Nephron (organoid): ENCODE measurements around the gene UQCRQ.
A peak's percentile ranks its signal among the peaks of the same experiment; 100 is the strongest.

Experiments
- H3K27ac Mint-ChIP-seq, 3 experiments: 2 replicates each; pipeline ENCODE4 v1.8.0; 2020; ENCODE audit warnings: mixed read lengths in 3 of 3, mild to moderate bottlenecking in 2 of 3, moderate library complexity in 1 of 3
- H3K27me3 Mint-ChIP-seq: 2 replicates; pipeline ENCODE4 v1.8.0; 2021; ENCODE audit warnings: low read depth, mild to moderate bottlenecking, moderate library complexity, mixed read lengths
- H3K36me3 Mint-ChIP-seq: 2 replicates; pipeline ENCODE4 v1.8.0; 2020; ENCODE audit warnings: low read depth, mixed read lengths
- H3K4me1 Mint-ChIP-seq: 2 replicates; pipeline ENCODE4 v1.8.0; 2020; ENCODE audit warnings: mixed read lengths
- H3K4me3 Mint-ChIP-seq, 3 experiments: 2 replicates each; pipeline ENCODE4 v1.8.0; 2020; ENCODE audit warnings: mild to moderate bottlenecking in 3 of 3, mixed read lengths in 3 of 3, moderate library complexity in 2 of 3
- H3K9me3 Mint-ChIP-seq: 2 replicates; pipeline ENCODE4 v1.8.0; 2020; ENCODE audit warnings: mixed read lengths
- CTCF ChIP-seq, 3 experiments: fragments of 200-600 bp; sonication (generic); IDR thresholded peaks; one replicate each; pipeline ENCODE4 v1.5.0; 2021; ENCODE audit warnings: antibody characterized with exemption in 3 of 3; ENCODE audit not compliant: unreplicated experiment in 3 of 3

UQCRQ gene

GRCh38 chr5:132821791-132822190 lies 44.7 kb upstream of the UQCRQ start:
- no peak overlapping the region for H3K27ac Mint-ChIP-seq
- no peaks in the 10 kb centered on the region for H3K9me3 Mint-ChIP-seq
- peaks cover 70% of the 10 kb centered on the region for H3K27me3 Mint-ChIP-seq
- H3K4me1 Mint-ChIP-seq, result peaks cover 13% of the 10 kb centered on the region
- H3K36me3 Mint-ChIP-seq, result no peaks in the 10 kb centered on the region
- TF ChIP-seq CTCF (IDR thresholded peaks at IDR 0.05; ENCODE audit: unreplicated experiment in 3 of 3), result no peak
- H3K4me3 Mint-ChIP-seq, result peak overlapping the region in 2 of 3 experiments; percentile 16 to 31

- Mint-ChIP-seq H3K27me3 (peaks cover 70% of the 10 kb centered on the region), H3K4me1 (peaks cover 13% of the 10 kb centered on the region), H3K27ac (no peak overlapping the region), H3K36me3 (no peaks in the 10 kb centered on the region), H3K9me3 (no peaks in the 10 kb centered on the region), H3K4me3 (peak overlapping the region; percentile 61 to 70 (median 64))
- TF ChIP-seq CTCF (IDR thresholded peaks at IDR 0.05; ENCODE audit: unreplicated experiment in 3 of 3), result peak in 1 of 3 experiments; percentile 10
These were observed 43.6 kb upstream of the UQCRQ start for GRCh38 chr5:132822650-132823480.

- no peak for TF ChIP-seq CTCF (IDR thresholded peaks at IDR 0.05; ENCODE audit: unreplicated experiment in 3 of 3)
These were observed 42.9 kb upstream of the UQCRQ start for GRCh38 chr5:132823481-132824050.

GRCh38 chr5:132824426-132824825 lies 42.0 kb upstream of the UQCRQ start:
- Mint-ChIP-seq H3K27ac (no peak overlapping the region), H3K27me3 (peaks cover 70% of the 10 kb centered on the region), H3K9me3 (no peaks in the 10 kb centered on the region), H3K36me3 (no peaks in the 10 kb centered on the region), H3K4me1 (peaks cover 13% of the 10 kb centered on the region), H3K4me3 (peak overlapping the region in 1 of 3 experiments; percentile 13)
- no peak for TF ChIP-seq CTCF (IDR thresholded peaks at IDR 0.05; ENCODE audit: unreplicated experiment in 3 of 3)

More at GRCh38 chr5:132823481-132824050, 42.9 kb upstream of the UQCRQ start:
- Mint-ChIP-seq H3K9me3 (no peaks in the 10 kb centered on the region), H3K4me1 (peaks cover 13% of the 10 kb centered on the region), H3K27me3 (peaks cover 70% of the 10 kb centered on the region), H3K27ac (no peak overlapping the region), H3K4me3 (peak overlapping the region in 2 of 3 experiments; percentile 30 to 70), H3K36me3 (no peaks in the 10 kb centered on the region)

GRCh38 chr5:132825033-132825833 lies 41.2 kb upstream of the UQCRQ start:
- H3K36me3 Mint-ChIP-seq, result no peaks in the 10 kb centered on the region
- H3K4me1 Mint-ChIP-seq, result peaks cover 10% of the 10 kb centered on the region
- H3K9me3 Mint-ChIP-seq, result no peaks in the 10 kb centered on the region
- no peak overlapping the region for H3K27ac Mint-ChIP-seq
- peak overlapping the region in 1 of 3 experiments; percentile 26 for H3K4me3 Mint-ChIP-seq
- H3K27me3 Mint-ChIP-seq, result peaks cover 73% of the 10 kb centered on the region
- TF ChIP-seq CTCF (IDR thresholded peaks at IDR 0.05; ENCODE audit: unreplicated experiment in 3 of 3), result no peak
